HepG2 (cell line): ENCODE results near the gene PTGIR. TPM values are rescaled to one million over a fixed set of nuclear protein-coding genes. Genes with fewer than 3 reads are reported as not detected.

ENCODE experiments used
- ATAC-seq: fragments of 200-7000 bp; cut with Tn5 transposase; 3 replicates; pipeline ENCODE4 v1.9.1; 2020; ENCODE audit warnings: mild to moderate bottlenecking, moderate library complexity
- BruUV-seq: library from RNA; stranded (reverse); fragments of 400-500 nt; replicated peaks from 2 replicates; lab custom pipeline; 2021; lab: Mats Ljungman, UMichigan
- CTCF ChIA-PET: fragments of 300-600 bp; formaldehyde crosslinking; extraction: SDS; loops from one replicate; lab custom pipeline; 2021; ENCODE audit warnings: low total read pairs, inconsistent platforms, low intra/inter-chr PET ratio; lab: Yijun Ruan, JAX
- POLR2A ChIA-PET: fragments of 350-600 bp; sonication (Branson Sonifier 250); formaldehyde crosslinking; loops from one replicate; lab custom pipeline; 2020; ENCODE audit warnings: antibody characterized with exemption, inconsistent platforms; lab: Yijun Ruan, JAX
- DNase-seq: peaks from one replicate; pipeline ENCODE4 v3.0.0-alpha.2; 2015; ENCODE audit warnings: low spot score
- FAIRE-seq: peaks from 3 replicates; lab custom pipeline; 2011; peaks lifted over from hg19 to GRCh38; lab: Jason Lieb, UNC
- H2AFZ ChIP-seq: one replicate; pipeline ENCODE4 v1.6.1; 2011; ENCODE audit warnings: low read length, inconsistent platforms
- H3K27ac ChIP-seq: fragments of 300-600 bp; 3 replicates; pipeline ENCODE4 v1.8.0; 2011; ENCODE audit warnings: mixed run types, mild to moderate bottlenecking, mixed read lengths, low read length, inconsistent platforms; ENCODE audit not compliant: insufficient read depth; ENCODE audit errors: extremely low read length
- H3K27me3 ChIP-seq, 2 experiments: fragments of 200-600 bp in 1 of 2; 2 replicates in 1 of 2; 3 replicates in 1 of 2; pipeline versions ENCODE4 v1.6.0 to v1.8.0; 2011; ENCODE audit warnings: low read length in 2 of 2, mild to moderate bottlenecking in 2 of 2, moderate library complexity in 2 of 2, inconsistent platforms in 1 of 2; ENCODE audit not compliant: insufficient read depth in 2 of 2, control insufficient read depth in 1 of 2
- H3K36me3 ChIP-seq, 2 experiments: fragments of 200-600 bp in 1 of 2; replicated peaks in 1 of 2; 2 replicates in 1 of 2; 3 replicates in 1 of 2; pipeline versions ENCODE4 v1.5.1 to v1.8.0; 2011; ENCODE audit warnings: low read length in 2 of 2, inconsistent platforms in 1 of 2; ENCODE audit not compliant: insufficient read depth in 2 of 2, control insufficient read depth in 1 of 2
- H3K4me1 ChIP-seq: 2 replicates; pipeline ENCODE4 v1.5.1; 2012; ENCODE audit warnings: low read length, inconsistent platforms; ENCODE audit not compliant: insufficient read depth
- H3K4me2 ChIP-seq: 2 replicates; pipeline ENCODE4 v1.6.0; 2011; ENCODE audit warnings: low read depth, low read length, inconsistent platforms
- H3K4me3 ChIP-seq, 3 experiments: fragments of 200-600 bp in 1 of 3; sonication (generic), shearing (Covaris generic) in 1 of 3; replicated peaks in 1 of 3; 2 replicates each; pipeline ENCODE4 v1.5.1; 2011 to 2016; ENCODE audit warnings: low read length in 3 of 3, inconsistent platforms in 2 of 3, low read depth in 2 of 3, mild to moderate bottlenecking in 2 of 3, control low read depth in 1 of 3, mixed read lengths in 1 of 3; ENCODE audit not compliant: insufficient read depth in 1 of 3
- H3K79me2 ChIP-seq: one replicate; pipeline ENCODE4 v1.6.1; 2011; ENCODE audit warnings: low read length, inconsistent platforms; ENCODE audit not compliant: insufficient read depth
- H3K9ac ChIP-seq: 2 replicates; pipeline ENCODE4 v1.6.0; 2011; ENCODE audit warnings: mild to moderate bottlenecking, low read depth, low read length, inconsistent platforms; ENCODE audit not compliant: insufficient read depth
- H3K9me3 ChIP-seq: 2 replicates; pipeline ENCODE4 v1.5.1; 2012; ENCODE audit warnings: mild to moderate bottlenecking, low read length
- H4K20me1 ChIP-seq: 2 replicates; pipeline ENCODE4 v1.6.0; 2011; ENCODE audit warnings: inconsistent platforms, mild to moderate bottlenecking, low read length, moderate library complexity; ENCODE audit not compliant: insufficient read depth
- SP1 ChIP-seq, 2 experiments: fragments of 450-650 bp in 1 of 2; sonication (generic) in 1 of 2; formaldehyde crosslinking in 1 of 2; IDR thresholded peaks; 2 replicates each; pipeline versions ENCODE4 v1.4.0 to v1.6.1; 2016 to 2020; ENCODE audit warnings: missing genetic modification reagents in 1 of 2
- WGBS: methylation state at CpG from one replicate; pipeline ENCODE4 v1.1.6; 2017; ENCODE audit warnings: low lambda C conversion rate; 5-methylcytosine and 5-hydroxymethylcytosine counted together
- in situ Hi-C: cut with HindIII; loops from 2 replicates; pipeline ENCODE4 v1.10.0; 2017; ENCODE audit warnings: low pct_unique_long_range_greater_than_20kb; ENCODE audit not compliant: extremely low pct_ligation_motif_present
- intact Hi-C: fragments of 100-400 bp; cut with micrococcal nuclease; formaldehyde crosslinking; loops from one replicate; pipeline ENCODE4 v1.10.0; 2022; ENCODE audit not compliant: unreplicated experiment
- polyA plus RNA-seq, 8 experiments: library from polyadenylated mRNA; depleted of rRNA in 3 of 8; stranded (reverse) in 7 of 8; unstranded in 1 of 8; fragments of >200 nt; fragmentation: Illumina TruSeq in 4 of 8; extraction: Trizol in 4 of 8; gene quantifications; 2 replicates each; pipeline versions ENCODE4 v1.2.1 to v1.2.3, GENCODE V29; 2011 to 2016; ENCODE audit warnings: low read depth in 4 of 8, missing spikeins in 1 of 8, mixed read lengths in 1 of 8; ENCODE audit not compliant: insufficient read depth in 1 of 8
- total RNA-seq, 5 experiments: library from RNA; depleted of rRNA; stranded (reverse); fragments of >200 nt; fragmentation: Illumina TruSeq; extraction: Trizol; gene quantifications; 2 replicates each; pipeline ENCODE4 v1.2.3, GENCODE V29; 2016; ENCODE audit warnings: low read depth in 1 of 5
- TF ChIP-seq, protein P1 (sequence below): IDR thresholded peaks from 2 replicates; pipeline ENCODE4 v1.6.1; 2016; ENCODE audit warnings: control low read depth
- TF ChIP-seq, protein P2 (sequence below): sonication (generic); formaldehyde crosslinking; IDR thresholded peaks from 2 replicates; pipeline ENCODE4 v1.4.0; 2020; ENCODE audit warnings: missing genetic modification reagents

The PTGIR gene
- total and polyA plus RNA-seq, 2 of the 13 experiments (the other 11 are each of a cell fraction or from before 2014, with no cell fraction given), result not detected

DNA sequence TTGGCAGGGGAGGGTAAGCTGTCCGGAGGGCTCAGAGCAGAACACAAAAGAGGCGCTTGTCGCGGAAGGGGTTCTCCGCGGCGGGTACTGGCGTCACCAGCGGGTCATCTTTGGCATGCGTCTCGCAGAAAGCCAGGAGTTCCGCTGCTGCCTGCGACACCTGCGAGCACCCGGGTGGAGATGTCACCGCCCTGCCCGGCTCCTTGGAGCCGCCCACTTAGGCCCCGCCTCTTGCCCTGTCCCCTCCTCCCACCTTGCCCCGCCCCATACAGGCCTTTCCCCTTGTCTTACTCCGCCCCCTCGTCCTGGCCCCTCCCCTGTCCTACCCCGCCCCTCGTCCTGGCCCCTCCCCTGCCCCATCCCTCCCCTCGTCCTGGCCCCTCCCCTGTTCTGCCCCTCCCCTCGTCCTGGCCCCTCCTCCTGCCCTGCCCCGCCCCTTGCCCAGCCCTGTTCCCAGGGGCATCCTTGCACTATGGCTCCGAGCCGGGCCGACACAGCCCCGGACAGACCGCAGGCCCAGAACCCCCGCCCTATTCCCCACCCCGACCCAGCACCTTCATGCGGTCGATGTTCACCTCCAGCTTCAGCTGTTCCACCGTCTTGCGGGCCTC lies 9.3 kb upstream of the PTGIR start:
- no peak for FAIRE-seq

More for the DNA sequence above, 9.3 kb upstream of the PTGIR start:
- peak; percentile 14; the same call in 2 of the 3 replicates for ATAC-seq
- Histone ChIP-seq H3K36me3 (no peaks in the 10 kb centered on the region), H3K27me3 (peaks cover 11 to 43% of the 10 kb centered on the region in 2 experiments), H3K4me1 (peaks cover 13% of the 10 kb centered on the region), H3K27ac (no peak overlapping the region), H3K4me3 (peak overlapping the region in 1 of 3 experiments; percentile 16; a peak in 1 of 6 replicates), H3K79me2 (no peaks in the 10 kb centered on the region), H3K9ac (no peak overlapping the region), H3K9me3 (no peaks in the 10 kb centered on the region), H4K20me1 (no peaks in the 10 kb centered on the region), H3K4me2 (peak overlapping the region; percentile 39; the same call in 1 of the 2 replicates), H2AFZ (no peak overlapping the region)
- no peak for DNase-seq
- intact Hi-C loops, result no loop called here
- ChIA-PET CTCF (no interaction called here), POLR2A (no interaction called here)
- in situ Hi-C loops, result no loop called here
- WGBS, result 8% methylated on average over 27 of the region's 38 CpGs
- no TSS peak for BruUV-seq
- TF ChIP-seq, protein P1, sequence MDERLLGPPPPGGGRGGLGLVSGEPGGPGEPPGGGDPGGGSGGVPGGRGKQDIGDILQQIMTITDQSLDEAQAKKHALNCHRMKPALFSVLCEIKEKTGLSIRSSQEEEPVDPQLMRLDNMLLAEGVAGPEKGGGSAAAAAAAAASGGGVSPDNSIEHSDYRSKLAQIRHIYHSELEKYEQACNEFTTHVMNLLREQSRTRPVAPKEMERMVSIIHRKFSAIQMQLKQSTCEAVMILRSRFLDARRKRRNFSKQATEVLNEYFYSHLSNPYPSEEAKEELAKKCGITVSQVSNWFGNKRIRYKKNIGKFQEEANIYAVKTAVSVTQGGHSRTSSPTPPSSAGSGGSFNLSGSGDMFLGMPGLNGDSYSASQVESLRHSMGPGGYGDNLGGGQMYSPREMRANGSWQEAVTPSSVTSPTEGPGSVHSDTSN, result no peak
- TF ChIP-seq, protein P2, sequence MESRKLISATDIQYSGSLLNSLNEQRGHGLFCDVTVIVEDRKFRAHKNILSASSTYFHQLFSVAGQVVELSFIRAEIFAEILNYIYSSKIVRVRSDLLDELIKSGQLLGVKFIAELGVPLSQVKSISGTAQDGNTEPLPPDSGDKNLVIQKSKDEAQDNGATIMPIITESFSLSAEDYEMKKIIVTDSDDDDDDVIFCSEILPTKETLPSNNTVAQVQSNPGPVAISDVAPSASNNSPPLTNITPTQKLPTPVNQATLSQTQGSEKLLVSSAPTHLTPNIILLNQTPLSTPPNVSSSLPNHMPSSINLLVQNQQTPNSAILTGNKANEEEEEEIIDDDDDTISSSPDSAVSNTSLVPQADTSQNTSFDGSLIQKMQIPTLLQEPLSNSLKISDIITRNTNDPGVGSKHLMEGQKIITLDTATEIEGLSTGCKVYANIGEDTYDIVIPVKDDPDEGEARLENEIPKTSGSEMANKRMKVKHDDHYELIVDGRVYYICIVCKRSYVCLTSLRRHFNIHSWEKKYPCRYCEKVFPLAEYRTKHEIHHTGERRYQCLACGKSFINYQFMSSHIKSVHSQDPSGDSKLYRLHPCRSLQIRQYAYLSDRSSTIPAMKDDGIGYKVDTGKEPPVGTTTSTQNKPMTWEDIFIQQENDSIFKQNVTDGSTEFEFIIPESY (CRISPR knock-in tag), result peak; percentile 71
- TF ChIP-seq SP1 (IDR thresholded peaks at IDR 0.05) (no peak), SP1 (CRISPR knock-in tag; IDR thresholded peaks at IDR 0.05) (peak; percentile 39; the same call in 1 of the 2 replicates)
